Osteoblast (primary cell): ENCODE measurements around the gene ADCY1. TPM values are rescaled to one million over a fixed set of nuclear protein-coding genes. Genes with fewer than 3 reads are reported as not detected.

Experiments
- DNase-seq: peaks from one replicate; pipeline ENCODE4 v3.0.0; 2011; ENCODE audit warnings: low spot score, mixed read lengths; ENCODE audit not compliant: insufficient read length; ENCODE audit errors: missing footprints
- H2AFZ ChIP-seq: 2 replicates; pipeline ENCODE4 v1.6.0; 2011; ENCODE audit warnings: mild to moderate bottlenecking, low read length
- H3K27ac ChIP-seq: 2 replicates; pipeline ENCODE4 v1.5.1; 2011; ENCODE audit warnings: mild to moderate bottlenecking, low read depth, low read length, moderate library complexity
- H3K27me3 ChIP-seq: 2 replicates; pipeline ENCODE4 v1.6.0; 2012; ENCODE audit warnings: mild to moderate bottlenecking, control low read depth, inconsistent platforms, low read length, moderate library complexity; ENCODE audit not compliant: insufficient read depth
- H3K36me3 ChIP-seq: 2 replicates; pipeline ENCODE4 v1.5.1; 2011; ENCODE audit warnings: mild to moderate bottlenecking, low read length, control low read depth, moderate library complexity; ENCODE audit not compliant: insufficient read depth
- H3K4me1 ChIP-seq: 2 replicates; pipeline ENCODE4 v1.5.1; 2011; ENCODE audit warnings: mild to moderate bottlenecking, low read length, control low read depth, moderate library complexity; ENCODE audit not compliant: insufficient read depth
- H3K4me2 ChIP-seq: 2 replicates; pipeline ENCODE4 v1.6.0; 2011; ENCODE audit warnings: mild to moderate bottlenecking, low read length; ENCODE audit not compliant: insufficient read depth
- H3K4me3 ChIP-seq: fragments of 200-600 bp; sonication (generic); 3 replicates; pipeline ENCODE4 v1.5.1; 2012; ENCODE audit warnings: mild to moderate bottlenecking, low read length, inconsistent platforms; ENCODE audit not compliant: insufficient read depth
- H3K79me2 ChIP-seq: 2 replicates; pipeline ENCODE4 v1.6.0; 2012; ENCODE audit warnings: mild to moderate bottlenecking, low read length, control low read depth, inconsistent platforms; ENCODE audit not compliant: insufficient read depth
- H3K9me3 ChIP-seq: 2 replicates; pipeline ENCODE4 v1.5.1; 2011; ENCODE audit warnings: low read depth, low read length, control low read depth
- H4K20me1 ChIP-seq: 2 replicates; pipeline ENCODE4 v1.6.0; 2012; ENCODE audit warnings: mild to moderate bottlenecking, low read length, control low read depth; ENCODE audit not compliant: insufficient read depth
- total RNA-seq: library from RNA; depleted of rRNA; stranded (reverse); fragments of >200 nt; gene quantifications from 2 replicates; pipeline ENCODE4 v1.2.3, GENCODE V29; 2012
- TF ChIP-seq, protein P1 (sequence below): IDR thresholded peaks from 2 replicates; pipeline ENCODE4 v1.5.1; 2011; ENCODE audit warnings: mild to moderate bottlenecking, low read depth, low read length, moderate library complexity; ENCODE audit errors: extremely low read depth

The ADCY1 gene
- total RNA-seq, 1 donor: 1.1 TPM

DNA sequence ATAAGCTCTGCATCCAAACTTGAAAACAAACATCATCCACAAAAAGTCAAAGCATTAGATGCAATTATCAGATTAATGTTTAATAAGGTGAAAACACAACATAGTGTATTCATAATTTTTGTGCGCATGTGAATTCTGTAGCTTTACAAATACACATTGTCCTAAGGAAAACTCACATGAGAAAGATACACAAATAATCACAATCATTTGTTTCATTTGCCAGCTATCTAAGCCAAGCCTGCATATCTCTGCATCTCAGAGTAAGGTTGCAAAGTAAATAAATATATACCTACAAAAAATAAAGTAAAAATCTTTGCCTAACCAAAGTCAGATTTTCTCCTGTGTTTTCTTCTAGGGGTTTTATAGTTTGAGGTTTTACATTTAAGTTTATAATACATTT lies 57.4 kb downstream of the ADCY1 start:
- Histone ChIP-seq H3K9me3 (no peaks in the 10 kb centered on the region), H3K27ac (no peak overlapping the region), H3K36me3 (no peaks in the 10 kb centered on the region), H4K20me1 (no peaks in the 10 kb centered on the region), H2AFZ (no peak overlapping the region), H3K4me2 (no peak overlapping the region), H3K4me1 (no peaks in the 10 kb centered on the region), H3K79me2 (no peaks in the 10 kb centered on the region), H3K4me3 (no peak overlapping the region), H3K27me3 (peaks cover 5% of the 10 kb centered on the region)
- no peak for DNase-seq
- TF ChIP-seq, protein P1, sequence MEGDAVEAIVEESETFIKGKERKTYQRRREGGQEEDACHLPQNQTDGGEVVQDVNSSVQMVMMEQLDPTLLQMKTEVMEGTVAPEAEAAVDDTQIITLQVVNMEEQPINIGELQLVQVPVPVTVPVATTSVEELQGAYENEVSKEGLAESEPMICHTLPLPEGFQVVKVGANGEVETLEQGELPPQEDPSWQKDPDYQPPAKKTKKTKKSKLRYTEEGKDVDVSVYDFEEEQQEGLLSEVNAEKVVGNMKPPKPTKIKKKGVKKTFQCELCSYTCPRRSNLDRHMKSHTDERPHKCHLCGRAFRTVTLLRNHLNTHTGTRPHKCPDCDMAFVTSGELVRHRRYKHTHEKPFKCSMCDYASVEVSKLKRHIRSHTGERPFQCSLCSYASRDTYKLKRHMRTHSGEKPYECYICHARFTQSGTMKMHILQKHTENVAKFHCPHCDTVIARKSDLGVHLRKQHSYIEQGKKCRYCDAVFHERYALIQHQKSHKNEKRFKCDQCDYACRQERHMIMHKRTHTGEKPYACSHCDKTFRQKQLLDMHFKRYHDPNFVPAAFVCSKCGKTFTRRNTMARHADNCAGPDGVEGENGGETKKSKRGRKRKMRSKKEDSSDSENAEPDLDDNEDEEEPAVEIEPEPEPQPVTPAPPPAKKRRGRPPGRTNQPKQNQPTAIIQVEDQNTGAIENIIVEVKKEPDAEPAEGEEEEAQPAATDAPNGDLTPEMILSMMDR: no peak

DNA sequence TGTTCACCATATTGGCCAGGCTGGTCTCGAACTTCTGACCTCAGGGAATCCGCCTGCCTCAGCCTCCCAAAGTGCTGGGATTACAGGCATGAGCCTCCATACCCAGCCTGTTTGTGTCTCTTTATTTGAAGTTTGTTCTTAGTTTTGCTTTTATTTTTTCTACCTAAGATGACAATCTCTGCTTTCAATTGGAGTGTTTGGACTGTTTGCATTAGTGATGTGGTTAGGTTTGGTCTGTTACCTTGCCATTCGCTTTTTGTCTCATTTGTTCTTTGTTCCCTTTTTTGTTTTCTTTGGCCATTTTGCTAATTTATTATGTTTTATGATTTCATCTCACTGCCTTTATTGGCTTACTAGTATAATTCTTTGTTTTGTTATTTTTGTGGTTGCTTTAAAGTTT lies 62.6 kb downstream of the ADCY1 start:
- DNase-seq: no peak
- H3K4me1 ChIP-seq: no peaks in the 10 kb centered on the region
- H3K9me3 ChIP-seq: no peaks in the 10 kb centered on the region
- H3K27ac ChIP-seq: no peak overlapping the region
- no peak overlapping the region for H3K4me2 ChIP-seq
- H3K4me3 ChIP-seq: no peak overlapping the region
- peaks cover 6% of the 10 kb centered on the region for H3K27me3 ChIP-seq
- H3K36me3 ChIP-seq: no peaks in the 10 kb centered on the region
- no peaks in the 10 kb centered on the region for H4K20me1 ChIP-seq
- H3K79me2 ChIP-seq: no peaks in the 10 kb centered on the region
- no peak overlapping the region for H2AFZ ChIP-seq
- TF ChIP-seq, protein P1: no peak

DNA sequence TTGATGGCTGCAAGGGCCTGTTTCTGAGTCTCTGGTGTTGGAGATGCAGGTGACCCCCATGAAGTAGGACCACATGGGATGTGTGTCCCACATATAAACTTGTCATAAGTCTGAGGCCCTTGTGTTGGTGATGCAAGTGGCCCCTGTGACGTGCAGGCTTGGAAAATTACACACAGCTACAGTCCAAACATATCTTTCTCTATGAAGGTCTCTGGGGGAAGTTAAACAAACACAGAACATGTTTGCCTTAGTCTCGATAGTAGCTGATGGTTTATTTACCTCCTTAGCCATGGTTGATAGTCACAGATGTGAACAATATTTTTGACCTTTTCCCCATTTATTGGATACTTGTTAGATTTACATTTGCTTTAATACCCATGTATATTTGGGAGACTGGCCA lies 64.7 kb downstream of the ADCY1 start:
- no peak overlapping the region for H3K4me2 ChIP-seq
- no peaks in the 10 kb centered on the region for H3K4me1 ChIP-seq
- H2AFZ ChIP-seq: no peak overlapping the region
- TF ChIP-seq, protein P1: no peak
- no peaks in the 10 kb centered on the region for H3K9me3 ChIP-seq
- no peak for DNase-seq
- no peaks in the 10 kb centered on the region for H3K79me2 ChIP-seq
- H3K4me3 ChIP-seq: no peak overlapping the region
- H3K27me3 ChIP-seq: peaks cover 5% of the 10 kb centered on the region
- H3K36me3 ChIP-seq: no peaks in the 10 kb centered on the region
- H3K27ac ChIP-seq: no peak overlapping the region
- H4K20me1 ChIP-seq: no peaks in the 10 kb centered on the region

DNA sequence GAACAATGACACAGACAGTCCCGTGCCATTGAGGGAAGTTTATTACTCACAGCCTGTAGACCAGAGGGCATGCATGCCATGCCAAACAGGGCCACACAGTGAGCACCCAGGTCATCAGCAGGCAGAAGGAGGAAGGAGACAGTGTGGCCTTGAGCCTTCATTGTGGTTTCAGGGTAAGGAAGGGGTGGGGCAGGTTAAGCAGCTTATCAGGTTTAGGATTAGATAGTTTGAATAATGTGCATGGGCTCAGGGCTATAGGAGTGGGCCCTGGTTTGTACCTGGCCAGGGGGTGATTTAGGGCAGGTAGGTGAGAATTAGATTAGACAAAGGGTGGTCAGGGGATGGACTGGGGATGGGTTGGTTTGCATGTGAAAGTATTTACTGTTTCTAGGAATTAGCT lies 67.9 kb downstream of the ADCY1 start:
- H3K36me3 ChIP-seq: no peaks in the 10 kb centered on the region
- H3K27me3 ChIP-seq: peaks cover 5% of the 10 kb centered on the region
- no peak overlapping the region for H3K27ac ChIP-seq
- H4K20me1 ChIP-seq: no peaks in the 10 kb centered on the region
- H3K79me2 ChIP-seq: no peaks in the 10 kb centered on the region
- DNase-seq: no peak
- H2AFZ ChIP-seq: no peak overlapping the region
- no peaks in the 10 kb centered on the region for H3K9me3 ChIP-seq
- no peaks in the 10 kb centered on the region for H3K4me1 ChIP-seq
- no peak overlapping the region for H3K4me2 ChIP-seq
- TF ChIP-seq, protein P1: no peak
- H3K4me3 ChIP-seq: no peak overlapping the region
